ENCODE measurements around the gene MAT2B. TPM values are rescaled to one million over a fixed set of nuclear protein-coding genes. Genes with fewer than 3 reads are reported as not detected.

Gene MAT2B
- total and polyA plus RNA-seq, 2 of the 8 experiments (the other 6 are each of a cell fraction or from before 2014, with no cell fraction given): 33.9 to 65.2 TPM

DNA sequence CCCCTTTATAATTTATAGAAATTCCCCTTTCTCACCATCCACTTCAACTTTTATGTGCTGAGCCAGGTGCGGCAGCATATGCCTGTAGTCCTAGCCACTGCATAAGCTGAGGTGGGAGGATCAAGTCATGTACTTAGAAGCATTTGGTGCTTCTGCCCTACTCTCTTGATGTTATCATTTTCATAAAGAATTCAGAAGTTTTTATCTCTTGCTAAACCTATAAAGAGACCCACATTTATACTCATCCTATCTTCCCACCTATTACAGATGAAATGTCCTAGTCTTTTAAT lies 26.5 kb upstream of the MAT2B start (continued):
- TF ChIP-seq, protein P1, sequence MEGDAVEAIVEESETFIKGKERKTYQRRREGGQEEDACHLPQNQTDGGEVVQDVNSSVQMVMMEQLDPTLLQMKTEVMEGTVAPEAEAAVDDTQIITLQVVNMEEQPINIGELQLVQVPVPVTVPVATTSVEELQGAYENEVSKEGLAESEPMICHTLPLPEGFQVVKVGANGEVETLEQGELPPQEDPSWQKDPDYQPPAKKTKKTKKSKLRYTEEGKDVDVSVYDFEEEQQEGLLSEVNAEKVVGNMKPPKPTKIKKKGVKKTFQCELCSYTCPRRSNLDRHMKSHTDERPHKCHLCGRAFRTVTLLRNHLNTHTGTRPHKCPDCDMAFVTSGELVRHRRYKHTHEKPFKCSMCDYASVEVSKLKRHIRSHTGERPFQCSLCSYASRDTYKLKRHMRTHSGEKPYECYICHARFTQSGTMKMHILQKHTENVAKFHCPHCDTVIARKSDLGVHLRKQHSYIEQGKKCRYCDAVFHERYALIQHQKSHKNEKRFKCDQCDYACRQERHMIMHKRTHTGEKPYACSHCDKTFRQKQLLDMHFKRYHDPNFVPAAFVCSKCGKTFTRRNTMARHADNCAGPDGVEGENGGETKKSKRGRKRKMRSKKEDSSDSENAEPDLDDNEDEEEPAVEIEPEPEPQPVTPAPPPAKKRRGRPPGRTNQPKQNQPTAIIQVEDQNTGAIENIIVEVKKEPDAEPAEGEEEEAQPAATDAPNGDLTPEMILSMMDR (IDR thresholded peaks at IDR 0.05; ENCODE audit: control extremely low read depth in 1 of 3, insufficient read depth in 1 of 3, low read depth in 1 of 3, low read length in 3 of 3): no peak
- TF ChIP-seq RXRA (IDR thresholded peaks at IDR 0.05; ENCODE audit: insufficient read depth, low read depth, low read length) (no peak), HDAC2 (IDR thresholded peaks at IDR 0.05; ENCODE audit: borderline replicate concordance in 1 of 2, low read depth in 2 of 2, low read length in 2 of 2) (no peak), POLR2AphosphoS5 (IDR thresholded peaks at IDR 0.05; ENCODE audit: low read depth, low read length) (no peak), BRCA1 (IDR thresholded peaks at IDR 0.05; ENCODE audit: low read depth, low read length) (no peak), TBP (IDR thresholded peaks at IDR 0.05; ENCODE audit: low read depth, low read length) (no peak)
